Measurements from ENCODE around the gene RPL37. TPM values are rescaled to one million over a fixed set of nuclear protein-coding genes. Genes with fewer than 3 reads are reported as not detected.

The RPL37 gene
- total RNA-seq, 8 experiments from 2014 or later = 2,125 to 3,124 (median 2,435) TPM

GRCh38 chr5:40860711-40861110 lies 25.7 kb upstream of the RPL37 start:
- no peak overlapping the region for H3K4me3 ChIP-seq
- H3K27ac ChIP-seq = no peak overlapping the region
- in situ Hi-C loops (cut with MboI; ENCODE audit: low pct_unique_long_range_greater_than_20kb in 2 of 9, low sequenced_read_pairs in 9 of 9, unreplicated experiment in 9 of 9) = no loop called here
- no peak for ATAC-seq (replicated peaks in 6 of 8)
- no peaks in the 10 kb centered on the region for H3K4me1 ChIP-seq (replicated peaks in 1 of 2)

GRCh38 chr5:40853632-40854192 lies 18.7 kb upstream of the RPL37 start:
- no peak for ATAC-seq (replicated peaks in 6 of 8)
- in situ Hi-C loops (cut with MboI; ENCODE audit: low pct_unique_long_range_greater_than_20kb in 2 of 9, low sequenced_read_pairs in 9 of 9, unreplicated experiment in 9 of 9) = no loop called here
- H3K4me3 ChIP-seq = no peak overlapping the region
- WGBS, 10 experiments = 10 to 100% (median 59%) methylated on average over 1 to 3 of the region's 4 CpGs; no CpG with 5 or more reads in 2 of the 10 experiments
- no peak overlapping the region for H3K27ac ChIP-seq
- H3K4me1 ChIP-seq (replicated peaks in 1 of 2) = no peaks in the 10 kb centered on the region

GRCh38 chr5:40847525-40847924 lies 12.5 kb upstream of the RPL37 start:
- ATAC-seq (replicated peaks in 6 of 8) = no peak
- no peak overlapping the region for H3K4me3 ChIP-seq
- no peak overlapping the region for H3K27ac ChIP-seq
- in situ Hi-C loops (cut with MboI; ENCODE audit: low pct_unique_long_range_greater_than_20kb in 2 of 9, low sequenced_read_pairs in 9 of 9, unreplicated experiment in 9 of 9) = no loop called here
- WGBS, 10 experiments = 13 to 100% (median 72%) methylated on average over 1 of the region's 1 CpG
- no peaks in the 10 kb centered on the region for H3K4me1 ChIP-seq (replicated peaks in 1 of 2)

GRCh38 chr5:40846371-40846770 lies 11.3 kb upstream of the RPL37 start:
- in situ Hi-C loops (cut with MboI; ENCODE audit: low pct_unique_long_range_greater_than_20kb in 2 of 9, low sequenced_read_pairs in 9 of 9, unreplicated experiment in 9 of 9) = no loop called here
- Histone ChIP-seq H3K27ac (no peak overlapping the region), H3K4me1 (replicated peaks in 1 of 2) (no peaks in the 10 kb centered on the region), H3K4me3 (no peak overlapping the region)
- no peak for ATAC-seq (replicated peaks in 6 of 8)
- 75 to 100% (median 82%) methylated on average over 1 to 2 of the region's 2 CpGs; no CpG with 5 or more reads in 5 of the 10 experiments for WGBS, 10 experiments

GRCh38 chr5:40844565-40844964 lies 9.5 kb upstream of the RPL37 start:
- H3K4me1 ChIP-seq (replicated peaks in 1 of 2) = no peaks in the 10 kb centered on the region
- in situ Hi-C loops (cut with MboI; ENCODE audit: low pct_unique_long_range_greater_than_20kb in 2 of 9, low sequenced_read_pairs in 9 of 9, unreplicated experiment in 9 of 9) = no loop called here
- H3K4me3 ChIP-seq = no peak overlapping the region
- WGBS, 10 experiments = 60 to 100% (median 90%) methylated on average over 1 to 4 of the region's 4 CpGs; no CpG with 5 or more reads in 3 of the 10 experiments
- no peak for ATAC-seq (replicated peaks in 6 of 8)
- H3K27ac ChIP-seq = no peak overlapping the region

- ATAC-seq (replicated peaks in 6 of 8) = peak in 1 of 8 experiments; percentile 20
- in situ Hi-C loops (cut with MboI; ENCODE audit: low pct_unique_long_range_greater_than_20kb in 2 of 9, low sequenced_read_pairs in 9 of 9, unreplicated experiment in 9 of 9) = no loop called here
- no peak overlapping the region for H3K4me3 ChIP-seq
- H3K27ac ChIP-seq = no peak overlapping the region
- 9 to 79% (median 67%) methylated on average over 1 to 2 of the region's 2 CpGs; no CpG with 5 or more reads in 3 of the 10 experiments for WGBS, 10 experiments
- H3K4me1 ChIP-seq (replicated peaks in 1 of 2) = no peaks in the 10 kb centered on the region
Measured at GRCh38 chr5:40842351-40842750, 7.3 kb upstream of the RPL37 start.

GRCh38 chr5:40841068-40841805 lies 6.2 kb upstream of the RPL37 start, which contains the start of gene CARD6:
Gene CARD6 (plus strand): TSS chr5:40841367. CDS start chr5:40841383, 16 bp downstream.
- Histone ChIP-seq H3K4me1 (replicated peaks in 1 of 2) (peaks cover under 1 to 1% of the 10 kb centered on the region in 2 donors), H3K27ac (no peak within 1 kb of the TSS), H3K4me3 (no peak within 1 kb of the TSS)
- ATAC-seq (replicated peaks in 6 of 8) = peak in 3 of 8 experiments; percentile 36 to 59 (median 53)
- WGBS, 10 experiments = 29 to 65% (median 44%) methylated on average over 1 to 9 of the region's 9 CpGs
- in situ Hi-C loops (cut with MboI; ENCODE audit: low pct_unique_long_range_greater_than_20kb in 2 of 9, low sequenced_read_pairs in 9 of 9, unreplicated experiment in 9 of 9) = no loop called here

- no peak for ATAC-seq (replicated peaks in 6 of 8)
- WGBS, 10 experiments = 78 to 100% (median 91%) methylated on average over 2 to 6 of the region's 6 CpGs; no CpG with 5 or more reads in 3 of the 10 experiments
- H3K4me1 ChIP-seq (replicated peaks in 1 of 2) = peaks cover 5 to 16% of the 10 kb centered on the region in 2 donors
- no peak overlapping the region for H3K27ac ChIP-seq
- in situ Hi-C loops (cut with MboI; ENCODE audit: low pct_unique_long_range_greater_than_20kb in 2 of 9, low sequenced_read_pairs in 9 of 9, unreplicated experiment in 9 of 9) = loop anchor here in 1 of 9 experiments (10.0 kb wide), 1 partner anchor 83 kb away; the partner anchor contains the start of gene TTC33
- H3K4me3 ChIP-seq = no peak overlapping the region
Measured at GRCh38 chr5:40838086-40838485, 3.1 kb upstream of the RPL37 start.

- Histone ChIP-seq H3K27ac (peak overlapping the region; percentile 79 to 87), H3K4me3 (peak overlapping the region; percentile 45 to 80 (median 67)), H3K4me1 (replicated peaks in 1 of 2) (peaks cover 5 to 18% of the 10 kb centered on the region in 2 donors)
- in situ Hi-C loops (cut with MboI; ENCODE audit: low pct_unique_long_range_greater_than_20kb in 2 of 9, low sequenced_read_pairs in 9 of 9, unreplicated experiment in 9 of 9) = loop anchor here in 1 of 9 experiments (10.0 kb wide), 1 partner anchor 80 kb away; the partner anchor contains the start of gene TTC33
- ATAC-seq (replicated peaks in 6 of 8) = no peak
- WGBS, 10 experiments = 0 to 9% (median 1%) methylated on average over 1 to 21 of the region's 21 CpGs; no CpG with 5 or more reads in 1 of the 10 experiments
Measured at GRCh38 chr5:40834391-40834848, 602 bp downstream of the RPL37 start.

GRCh38 chr5:40833712-40834229 lies 1.3 kb downstream of the RPL37 start:
- H3K4me1 ChIP-seq (replicated peaks in 1 of 2) = peaks cover 5 to 18% of the 10 kb centered on the region in 2 donors
- no peak overlapping the region for H3K27ac ChIP-seq
- no peak for ATAC-seq (replicated peaks in 6 of 8)
- in situ Hi-C loops (cut with MboI; ENCODE audit: low pct_unique_long_range_greater_than_20kb in 2 of 9, low sequenced_read_pairs in 9 of 9, unreplicated experiment in 9 of 9) = loop anchor here in 1 of 9 experiments (10.0 kb wide), 1 partner anchor 79 kb away; the partner anchor contains the start of gene TTC33
- peak overlapping the region; percentile 45 to 80 (median 67) for H3K4me3 ChIP-seq
- 0 to 67% (median 27%) methylated on average over 2 to 12 of the region's 13 CpGs; no CpG with 5 or more reads in 2 of the 10 experiments for WGBS, 10 experiments

- no peak for ATAC-seq (replicated peaks in 6 of 8)
- in situ Hi-C loops (cut with MboI; ENCODE audit: low pct_unique_long_range_greater_than_20kb in 2 of 9, low sequenced_read_pairs in 9 of 9, unreplicated experiment in 9 of 9) = loop anchor here in 1 of 9 experiments (10.0 kb wide), 1 partner anchor 78 kb away; the partner anchor contains the start of gene TTC33
- WGBS, 10 experiments = 50 to 100% (median 87%) methylated on average over 1 to 4 of the region's 4 CpGs
- Histone ChIP-seq H3K4me3 (no peak overlapping the region), H3K27ac (no peak overlapping the region), H3K4me1 (replicated peaks in 1 of 2) (peaks cover 5 to 18% of the 10 kb centered on the region in 2 donors)
Measured at GRCh38 chr5:40832345-40832744, 2.7 kb downstream of the RPL37 start.

- in situ Hi-C loops (cut with MboI; ENCODE audit: low pct_unique_long_range_greater_than_20kb in 2 of 9, low sequenced_read_pairs in 9 of 9, unreplicated experiment in 9 of 9) = loop anchor here in 1 of 9 experiments (10.0 kb wide), 1 partner anchor 77 kb away; the partner anchor contains the start of gene TTC33
- no peak overlapping the region for H3K27ac ChIP-seq
- 39 to 95% (median 66%) methylated on average over 2 to 4 of the region's 4 CpGs; no CpG with 5 or more reads in 2 of the 10 experiments for WGBS, 10 experiments
- no peak overlapping the region for H3K4me3 ChIP-seq
- no peak for ATAC-seq (replicated peaks in 6 of 8)
- H3K4me1 ChIP-seq (replicated peaks in 1 of 2) = peaks cover 5 to 18% of the 10 kb centered on the region in 2 donors
Measured at GRCh38 chr5:40831346-40832210, 3.4 kb downstream of the RPL37 start.

Measured in motor neuron (in vitro differentiated cells).